DMS114 treated with DMSO at 0.1 percent for 48 hours (cell line): ENCODE measurements around the gene VDR.
A peak's percentile ranks its signal among the peaks of the same experiment; 100 is the strongest.
"Not testable (repeated sequence)": the region's sequence is repeated elsewhere in the genome, so short reads cannot be mapped to it uniquely, and the experiment has no call there.

ENCODE experiments used
- DNase-seq: peaks from one replicate; lab custom pipeline; 2025; ENCODE audit not compliant: unreplicated experiment; lab: John Stamatoyannopoulos, UW

VDR gene

DNA sequence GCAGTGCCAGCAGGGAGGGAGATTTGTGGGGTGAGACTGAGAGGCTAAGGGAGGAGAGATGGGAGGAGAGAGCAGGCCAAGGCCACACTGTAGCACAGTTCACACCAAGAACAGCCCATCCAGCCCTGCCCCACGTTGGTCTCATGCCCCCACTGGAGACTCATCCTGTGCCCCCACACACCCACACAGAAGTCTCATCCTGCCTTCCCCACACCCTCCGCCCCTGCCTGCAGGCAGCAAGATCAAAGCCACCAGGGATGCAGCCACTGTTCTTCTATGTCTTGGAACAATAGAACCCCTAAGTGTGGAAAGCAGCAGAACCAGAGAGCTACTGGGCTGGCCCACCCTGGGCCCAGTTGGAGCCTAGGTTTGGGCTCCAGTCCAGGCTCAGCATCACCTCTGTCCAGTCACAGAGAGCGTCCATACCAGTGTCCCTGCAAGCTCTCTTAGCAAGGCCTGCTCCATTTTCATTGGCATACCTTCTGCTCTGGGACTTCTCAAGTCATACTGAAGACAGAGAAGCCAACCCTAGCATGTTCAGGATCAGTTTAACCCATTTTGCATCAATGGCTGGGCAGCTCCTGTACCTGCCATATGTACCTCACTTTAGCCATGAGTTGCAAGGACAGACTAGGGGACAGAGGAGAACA lies 53.4 kb downstream of the VDR start:
- no peak for DNase-seq

DNA sequence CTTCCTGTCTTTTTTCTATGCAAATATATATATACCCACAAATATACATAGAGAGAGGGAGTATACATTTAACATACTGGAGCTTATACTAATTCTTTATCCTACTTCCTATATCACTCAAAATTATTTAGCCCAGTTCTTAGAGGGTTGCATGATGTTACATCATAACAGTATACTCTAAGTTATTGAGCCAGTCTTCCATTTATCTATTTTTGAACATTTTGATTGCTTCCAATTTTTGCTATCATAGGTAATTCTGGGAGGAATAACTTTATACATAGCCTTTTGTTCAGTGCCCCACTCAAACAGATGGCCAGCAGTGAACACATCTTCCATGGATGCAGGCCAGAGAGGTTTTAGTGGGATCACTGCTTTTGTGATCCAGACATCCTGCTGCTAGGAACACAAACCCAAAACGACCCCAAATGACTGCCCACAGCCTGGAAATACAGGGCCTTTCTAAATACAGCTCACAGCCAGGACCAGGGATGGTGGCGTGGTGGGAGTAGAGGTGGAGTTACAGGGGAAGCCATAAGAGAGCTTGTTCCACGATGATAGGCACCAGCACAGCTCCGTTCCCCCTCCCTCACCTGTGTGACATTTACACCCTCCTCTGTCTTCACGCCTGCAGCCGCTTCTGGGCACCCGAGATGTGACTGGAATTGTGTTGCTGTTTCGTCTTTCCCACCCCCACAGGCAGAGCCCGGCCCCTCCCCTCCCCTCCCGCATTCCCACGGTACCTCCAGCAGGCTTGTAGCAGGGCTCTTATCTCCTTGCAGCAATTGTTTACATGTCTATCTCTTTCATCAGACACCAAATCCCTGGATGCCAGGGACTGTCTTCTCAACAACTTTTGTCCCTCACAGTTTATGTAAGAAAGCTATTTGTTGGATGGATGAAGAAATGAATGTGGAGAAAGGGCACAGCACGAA lies 54.4 kb downstream of the VDR start:
- DNase-seq = no peak

DNA sequence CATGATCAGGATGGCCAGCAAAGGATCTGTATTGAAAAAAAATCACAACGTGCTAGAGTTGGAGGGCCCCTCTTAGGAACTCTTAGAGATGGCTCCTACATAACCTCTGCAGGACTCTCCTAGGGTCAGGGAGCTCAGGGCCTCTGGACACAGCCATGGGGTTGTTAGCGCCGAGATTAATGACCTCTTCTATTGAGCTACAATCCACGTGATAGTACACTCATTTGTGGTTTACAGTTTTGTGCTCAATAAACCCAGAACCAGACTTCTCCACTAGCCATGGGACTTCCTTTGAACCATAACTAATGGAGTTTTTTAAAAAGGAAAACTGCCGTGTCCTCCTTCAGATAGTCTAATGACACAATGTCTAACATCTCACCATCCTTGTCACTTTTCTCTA lies 55.5 kb downstream of the VDR start:
- no peak for DNase-seq

DNA sequence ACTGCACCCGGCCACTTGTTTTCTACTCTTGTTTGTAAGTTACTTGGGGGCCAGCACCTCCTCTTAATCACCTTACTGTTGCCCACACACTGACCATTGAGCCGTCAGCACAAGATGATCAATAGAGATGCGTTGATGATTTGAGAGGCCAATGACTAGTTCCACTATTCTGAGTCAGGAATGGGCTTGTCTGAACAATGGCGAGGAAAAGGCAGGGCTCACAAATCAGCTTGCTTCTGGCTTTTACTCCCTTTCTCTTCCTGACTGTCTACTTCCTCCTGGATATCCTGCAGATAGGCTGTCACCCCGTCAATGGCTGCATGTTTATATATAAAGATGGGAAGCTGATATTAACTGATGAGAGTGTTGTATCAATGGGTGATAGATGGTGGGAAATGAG lies 55.9 kb downstream of the VDR start:
- DNase-seq = no peak

DNA sequence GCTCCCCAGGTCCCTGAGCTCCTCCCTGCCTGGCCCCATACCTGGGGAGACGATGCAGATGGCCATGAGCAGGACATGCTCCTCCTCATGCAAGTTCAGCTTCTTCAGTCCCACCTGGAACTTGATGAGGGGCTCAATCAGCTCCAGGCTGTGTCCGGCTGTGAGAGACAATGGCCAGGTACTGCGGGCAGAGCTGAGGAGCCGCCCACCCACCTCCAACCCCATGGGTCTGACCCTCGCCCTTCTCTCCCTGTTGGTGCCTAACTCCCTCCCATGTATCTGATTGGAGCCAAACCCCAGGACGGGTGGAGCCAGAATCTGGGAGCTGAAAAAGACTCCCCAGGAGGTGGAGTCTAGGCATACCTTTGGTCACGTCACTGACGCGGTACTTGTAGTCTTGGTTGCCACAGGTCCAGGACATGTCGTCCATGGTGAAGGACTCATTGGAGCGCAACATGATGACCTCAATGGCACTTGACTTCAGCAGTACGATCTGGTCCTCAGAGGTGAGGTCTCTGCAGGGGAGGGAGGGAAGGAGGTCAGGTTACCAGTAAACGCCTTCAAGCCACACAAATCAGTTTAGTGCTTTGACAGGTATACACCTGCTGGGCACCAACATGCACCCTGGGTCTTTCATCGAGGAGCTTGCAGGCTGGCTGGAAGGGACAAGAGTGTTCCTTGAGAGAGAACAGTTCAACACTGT lies 58.3 kb downstream of the VDR start:
- DNase-seq = no peak

DNA sequence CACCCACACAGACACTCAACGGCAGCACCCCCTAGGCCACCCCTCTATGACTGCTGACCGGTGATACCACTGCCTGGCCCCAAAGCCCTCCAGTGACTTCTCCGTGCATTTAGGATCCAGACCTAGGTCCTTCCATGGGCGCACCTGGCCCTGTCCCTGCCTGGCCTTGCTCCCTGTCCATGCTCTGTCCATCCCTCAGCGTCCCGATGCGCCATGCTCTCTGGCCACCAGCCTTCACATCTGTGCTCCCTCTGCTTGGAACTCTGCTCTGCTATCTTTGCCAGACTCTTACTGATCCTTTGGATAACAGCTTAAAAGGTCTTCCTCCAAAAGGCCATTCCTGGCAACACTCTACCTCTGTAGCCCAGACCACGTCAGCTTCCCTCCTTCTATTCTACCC lies 59.7 kb downstream of the VDR start:
- no peak for DNase-seq

DNA sequence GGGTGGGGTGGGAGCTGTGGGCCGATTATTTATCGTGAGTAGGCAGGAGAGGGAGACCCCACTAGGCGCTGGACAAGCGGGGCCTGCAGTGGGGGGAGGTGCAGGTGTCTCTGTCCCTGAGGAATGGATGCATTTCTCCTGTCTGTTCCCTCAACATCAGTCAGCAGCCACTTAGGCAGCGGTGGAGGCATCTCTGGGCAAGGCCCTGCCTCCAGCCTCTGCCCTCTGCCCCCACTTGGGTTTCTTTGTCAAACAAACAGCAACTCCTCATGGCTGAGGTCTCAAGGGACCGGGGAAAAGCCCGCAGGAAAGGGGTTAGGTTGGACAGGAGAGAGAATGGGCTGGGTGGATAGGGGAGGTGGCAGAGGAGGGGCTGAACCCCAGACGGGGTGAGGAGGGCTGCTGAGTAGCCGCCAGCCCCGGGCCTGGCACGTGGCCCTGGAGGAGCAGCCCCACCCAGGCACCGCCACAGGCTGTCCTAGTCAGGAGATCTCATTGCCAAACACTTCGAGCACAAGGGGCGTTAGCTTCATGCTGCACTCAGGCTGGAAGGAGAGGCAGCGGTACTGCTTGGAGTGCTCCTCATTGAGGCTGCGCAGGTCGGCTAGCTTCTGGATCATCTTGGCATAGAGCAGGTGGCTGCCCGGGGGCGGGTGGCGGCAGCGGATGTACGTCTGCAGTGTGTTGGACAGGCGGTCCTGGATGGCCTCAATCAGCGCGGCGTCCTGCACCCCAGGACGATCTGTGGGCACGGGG lies 60.4 kb downstream of the VDR start:
- DNase-seq = no peak

DNA sequence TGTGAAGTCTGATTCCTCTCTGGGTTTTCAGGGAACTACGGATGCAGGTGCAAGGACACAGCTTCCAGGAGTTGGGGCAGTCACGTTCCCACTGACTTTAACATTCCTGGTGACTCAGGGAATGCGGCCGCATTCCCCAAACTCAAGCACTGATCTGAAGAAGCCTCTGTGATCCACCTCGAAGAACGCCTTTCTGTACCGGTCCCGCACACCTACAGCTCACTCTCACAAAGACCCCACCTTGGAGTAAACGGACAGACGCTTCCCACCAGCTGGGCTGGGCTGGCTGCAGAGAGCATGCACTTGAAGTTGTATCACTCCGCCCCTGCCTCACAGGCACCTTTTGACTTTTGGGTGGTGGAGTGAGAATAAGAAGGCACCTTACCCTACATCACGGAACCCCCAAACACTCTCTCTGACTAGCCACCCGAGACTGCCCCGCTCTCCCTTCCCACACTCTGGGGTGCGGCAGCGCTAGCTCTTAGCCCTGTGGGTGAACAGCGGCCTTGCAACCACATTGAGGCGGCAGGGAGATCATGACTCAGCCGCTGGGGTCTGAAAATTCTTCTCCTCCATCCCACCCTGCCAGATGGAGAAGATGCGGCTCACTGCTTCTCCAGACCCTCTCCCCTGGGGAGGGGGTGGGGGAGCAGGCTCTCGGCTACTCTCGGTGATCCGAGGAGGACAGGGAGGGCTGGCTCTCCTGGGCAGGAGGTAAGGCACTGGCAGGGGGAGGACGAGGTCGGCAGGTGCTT lies 61.4 kb downstream of the VDR start:
- no peak for DNase-seq

DNA sequence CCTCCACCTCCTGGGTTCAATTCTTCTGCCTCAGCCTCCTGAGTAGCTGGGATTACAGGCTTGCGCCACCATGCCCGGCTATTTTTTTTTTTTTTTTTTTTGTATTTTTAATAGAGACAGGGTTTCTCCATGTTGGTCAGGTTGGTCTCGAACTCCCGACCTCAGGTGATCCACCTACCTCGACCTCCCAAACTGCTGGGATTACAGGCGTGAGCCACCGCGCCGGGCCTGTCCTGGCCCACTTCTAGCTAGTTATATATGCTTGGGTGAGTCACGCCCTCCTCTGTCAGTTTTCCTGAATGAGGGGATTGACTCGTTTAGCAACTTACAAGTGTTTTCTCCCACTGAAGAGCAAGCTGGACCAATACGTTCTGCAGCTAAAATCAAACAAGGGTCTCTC lies 62.3 kb downstream of the VDR start:
- DNase-seq = not testable (repeated sequence)

DNA sequence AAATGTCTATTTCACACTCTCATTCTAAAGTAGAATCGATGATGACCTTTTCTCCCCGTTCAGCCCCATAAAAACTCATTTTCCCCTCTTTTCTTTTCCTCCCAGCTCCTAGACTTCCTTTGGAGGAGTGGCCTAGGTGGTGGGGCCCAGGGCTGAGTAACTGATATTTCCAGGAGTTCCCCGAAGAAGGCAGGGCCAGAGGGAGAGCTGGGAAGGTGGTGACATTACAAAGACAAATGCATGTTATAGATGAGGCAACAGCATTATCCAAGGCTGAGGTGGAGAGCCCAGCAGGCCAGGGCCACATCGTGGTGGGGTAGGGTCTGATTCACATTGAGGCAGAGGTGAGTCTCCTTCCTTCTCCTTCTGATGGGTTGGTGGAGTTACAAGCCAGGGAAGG lies 62.9 kb downstream of the VDR start:
- DNase-seq = no peak

DNA sequence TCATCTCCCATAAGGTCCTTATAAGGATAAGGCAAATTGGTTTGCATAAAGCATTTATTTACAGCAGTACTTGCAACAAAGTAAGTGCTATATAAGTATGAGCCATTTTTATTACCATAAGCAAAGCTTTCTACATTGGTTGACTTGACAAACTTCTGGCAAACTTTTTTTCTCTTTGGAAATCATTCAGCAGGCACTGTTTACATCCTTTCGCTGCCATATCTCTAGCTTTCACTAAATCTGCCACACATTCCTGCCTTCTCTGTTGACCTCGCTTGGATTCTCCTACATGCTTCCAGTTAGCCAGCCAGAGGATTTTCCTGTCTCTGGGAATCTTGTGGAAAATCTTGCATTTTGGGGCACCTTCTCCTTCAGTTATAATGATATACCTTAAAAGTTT lies 63.3 kb downstream of the VDR start:
- no peak for DNase-seq

DNA sequence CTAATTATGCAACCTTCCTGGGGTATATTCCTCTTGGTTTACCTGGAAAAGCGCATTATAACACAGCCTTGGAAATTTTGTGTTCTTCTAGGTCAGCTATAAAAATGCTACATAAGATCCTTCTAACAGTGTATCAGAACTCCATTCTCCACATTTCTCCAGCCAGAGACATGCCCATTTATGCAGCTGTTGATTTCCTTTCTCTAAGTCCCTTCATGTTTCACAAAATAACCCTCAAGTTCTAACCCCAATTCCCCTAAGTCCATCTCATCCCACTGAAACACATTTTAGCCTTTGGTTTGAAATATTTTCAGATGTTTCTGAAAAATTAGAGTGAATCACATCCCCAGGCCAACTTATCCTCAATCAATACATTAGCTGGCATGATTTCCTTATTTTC lies 64.2 kb downstream of the VDR start:
- no peak for DNase-seq

DNA sequence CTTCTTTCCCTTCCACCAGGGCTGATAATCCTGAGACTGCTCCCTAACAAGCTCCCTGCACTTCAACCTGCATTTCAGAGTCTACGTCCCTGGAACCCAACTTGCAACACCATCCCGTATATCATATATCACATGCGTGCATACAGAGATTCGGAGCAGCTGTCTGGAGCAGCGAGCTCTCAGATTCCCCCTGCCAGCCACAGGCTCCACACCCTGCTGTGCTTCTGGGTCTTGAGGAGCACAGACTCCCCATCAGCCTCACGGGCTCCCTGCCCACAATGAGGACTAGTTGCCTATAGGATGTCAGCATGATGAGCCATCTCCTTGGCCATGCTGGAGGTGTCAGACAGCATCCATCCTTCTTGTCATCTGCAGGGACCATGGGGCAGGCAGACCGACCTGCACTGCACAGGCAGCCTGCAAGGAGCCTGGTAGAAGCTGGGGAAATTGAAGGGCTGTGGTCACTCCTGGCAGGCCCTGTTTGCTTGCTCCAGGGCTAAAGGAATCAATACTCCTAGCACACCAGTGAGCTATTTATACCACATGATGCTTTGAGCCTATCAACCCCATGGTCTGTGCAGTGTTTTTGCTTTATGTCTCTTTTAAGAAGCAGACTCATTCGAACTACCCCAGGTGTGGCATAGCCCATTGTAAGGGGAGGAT lies 65.4 kb downstream of the VDR start:
- no peak for DNase-seq

DNA sequence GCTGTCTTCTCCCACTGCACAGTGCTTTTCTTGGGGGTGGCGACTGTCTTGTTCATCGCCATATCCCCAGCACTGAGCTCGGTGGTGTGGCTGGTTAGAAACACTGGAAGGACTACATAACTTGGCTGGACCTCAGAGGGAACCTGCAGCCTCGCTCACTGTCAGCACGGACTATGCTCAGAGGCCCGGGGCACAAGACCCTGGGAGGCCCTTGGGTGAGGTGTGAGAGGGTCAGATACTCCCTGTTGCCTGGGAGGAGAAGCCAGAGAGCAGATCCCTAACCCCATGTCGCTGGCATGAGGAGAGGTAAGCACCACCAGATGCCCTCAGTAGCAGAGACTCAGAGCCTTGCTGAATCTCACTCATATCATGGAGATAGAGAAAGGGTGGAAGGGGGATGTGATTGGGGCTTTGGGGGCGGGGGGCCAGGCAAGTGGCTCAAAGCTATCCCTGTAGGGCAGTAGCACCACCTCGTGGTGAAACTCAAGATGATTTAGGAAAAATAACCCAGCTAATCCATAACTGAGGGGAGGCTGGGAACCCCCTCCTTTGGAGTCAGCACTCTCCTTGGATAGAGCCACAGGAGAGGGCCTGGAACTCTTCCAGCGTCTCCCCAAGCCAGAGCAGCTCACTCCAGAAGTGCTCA lies 66.4 kb downstream of the VDR start:
- peak; percentile 37 for DNase-seq

DNA sequence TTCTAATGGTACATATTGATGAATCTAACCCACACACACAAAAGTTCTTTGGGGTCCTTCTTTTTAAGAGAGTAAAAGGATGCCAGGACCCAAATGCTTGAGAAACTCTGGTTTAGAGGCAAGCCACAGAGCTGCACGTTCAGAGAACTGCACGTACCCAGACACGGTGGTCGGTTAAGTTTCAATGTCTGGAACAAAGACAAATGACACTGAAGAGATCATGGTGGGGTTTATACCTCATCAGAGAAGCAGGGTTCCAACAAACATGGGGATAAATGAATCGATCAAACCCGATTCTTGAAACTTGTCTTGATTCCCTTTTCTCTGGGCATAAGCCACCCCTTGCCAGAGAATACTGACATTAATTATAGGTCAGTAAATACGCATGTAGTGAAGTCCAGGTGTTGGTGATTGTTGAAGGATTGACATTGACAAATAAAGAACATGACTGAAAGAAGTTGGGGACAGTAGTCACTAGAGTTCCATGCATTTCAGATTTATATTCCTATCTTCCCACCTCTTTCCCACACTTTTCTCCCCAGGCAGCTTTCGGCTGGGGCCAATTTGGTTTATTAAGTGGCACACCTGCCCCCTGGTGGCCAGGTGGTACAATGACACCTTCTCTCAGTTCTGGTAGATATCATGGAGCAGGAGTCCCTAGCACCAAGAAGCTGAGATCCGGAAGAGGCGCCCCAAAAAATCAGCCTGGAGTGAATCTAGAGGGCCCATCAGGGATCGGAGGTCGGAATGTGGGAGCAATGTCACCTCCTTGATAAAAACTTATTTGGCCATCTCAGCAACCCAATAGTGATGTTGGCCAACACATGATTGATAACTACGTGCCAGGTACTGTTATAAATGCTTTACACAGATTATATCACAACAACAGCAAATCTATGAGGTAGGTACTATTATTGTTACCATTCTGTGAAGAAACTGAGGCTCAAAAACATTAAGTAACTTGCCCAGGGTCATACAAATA lies 67.3 kb downstream of the VDR start:
- DNase-seq = peak; percentile 11

DNA sequence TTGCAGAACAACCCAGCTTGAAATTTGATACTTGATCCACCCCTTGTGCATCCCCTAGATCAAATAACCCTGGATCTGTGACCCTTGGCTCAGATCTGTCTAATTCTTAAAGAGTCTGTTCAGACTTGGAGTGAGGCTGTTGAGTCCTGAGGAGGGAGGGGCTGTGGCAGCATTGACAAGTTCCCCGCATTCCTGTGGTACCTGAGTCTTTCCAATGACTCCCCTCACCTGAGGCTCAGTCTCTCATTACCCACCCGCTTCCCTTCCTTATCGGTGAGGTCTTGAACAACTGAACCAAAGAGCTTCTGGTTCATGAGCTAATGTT lies 69.0 kb downstream of the VDR start:
- no peak for DNase-seq

DNA sequence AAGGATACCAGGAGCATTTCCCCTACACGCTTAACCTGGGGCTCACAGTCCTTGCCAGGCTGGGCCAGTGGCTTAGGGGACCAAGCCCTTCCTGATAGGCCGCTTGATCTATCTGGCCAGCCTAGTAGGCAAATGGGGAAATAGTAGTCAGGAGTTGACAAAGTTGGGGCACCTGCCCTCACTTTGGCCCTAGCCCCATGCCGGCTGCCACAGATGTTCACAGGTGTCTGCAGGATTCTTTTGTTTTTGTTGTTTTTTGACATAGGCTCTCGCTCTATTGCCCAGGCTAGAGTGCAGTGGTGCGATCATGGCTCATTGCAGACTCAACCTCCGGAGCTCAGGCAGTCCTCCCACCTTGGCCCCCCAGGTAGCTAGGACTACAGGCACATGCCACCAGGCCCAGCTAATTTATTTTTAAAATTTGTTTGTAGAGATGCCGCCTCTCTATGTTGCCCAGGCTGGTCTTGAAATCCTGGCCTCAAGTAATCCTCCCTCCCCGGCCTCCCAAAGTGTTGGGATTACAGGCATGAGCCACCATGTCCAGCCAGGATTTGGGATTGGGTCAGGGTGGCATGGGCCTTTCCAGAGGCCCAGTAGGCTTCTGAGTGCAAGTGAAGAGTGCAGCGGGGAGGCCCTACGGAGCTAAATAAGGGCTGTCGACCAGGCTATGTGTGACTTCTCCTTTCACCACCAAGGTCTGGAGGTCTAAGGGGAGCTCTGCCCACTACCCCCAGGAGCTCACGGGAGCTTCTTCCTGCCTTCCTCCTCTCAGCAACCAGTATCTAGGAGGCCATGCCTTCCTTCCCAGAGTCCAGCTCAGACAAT lies 69.6 kb downstream of the VDR start:
- DNase-seq = no peak
